ENCODE measurements around the gene ZNF480. TPM values are rescaled to one million over a fixed set of nuclear protein-coding genes. Genes with fewer than 3 reads are reported as not detected.

The ZNF480 gene
- total RNA-seq, 1 experiment from 2014 or later, result 9.6 TPM

- no peak overlapping the region for H3K4me3 ChIP-seq (ENCODE audit: low read length)
- TF ChIP-seq EZH2 (IDR thresholded peaks at IDR 0.05; ENCODE audit: low read length, unreplicated experiment) (no peak), EZH2phosphoT487 (IDR thresholded peaks at IDR 0.05; ENCODE audit: borderline replicate concordance, low read length) (no peak)
- TF ChIP-seq, protein P1, sequence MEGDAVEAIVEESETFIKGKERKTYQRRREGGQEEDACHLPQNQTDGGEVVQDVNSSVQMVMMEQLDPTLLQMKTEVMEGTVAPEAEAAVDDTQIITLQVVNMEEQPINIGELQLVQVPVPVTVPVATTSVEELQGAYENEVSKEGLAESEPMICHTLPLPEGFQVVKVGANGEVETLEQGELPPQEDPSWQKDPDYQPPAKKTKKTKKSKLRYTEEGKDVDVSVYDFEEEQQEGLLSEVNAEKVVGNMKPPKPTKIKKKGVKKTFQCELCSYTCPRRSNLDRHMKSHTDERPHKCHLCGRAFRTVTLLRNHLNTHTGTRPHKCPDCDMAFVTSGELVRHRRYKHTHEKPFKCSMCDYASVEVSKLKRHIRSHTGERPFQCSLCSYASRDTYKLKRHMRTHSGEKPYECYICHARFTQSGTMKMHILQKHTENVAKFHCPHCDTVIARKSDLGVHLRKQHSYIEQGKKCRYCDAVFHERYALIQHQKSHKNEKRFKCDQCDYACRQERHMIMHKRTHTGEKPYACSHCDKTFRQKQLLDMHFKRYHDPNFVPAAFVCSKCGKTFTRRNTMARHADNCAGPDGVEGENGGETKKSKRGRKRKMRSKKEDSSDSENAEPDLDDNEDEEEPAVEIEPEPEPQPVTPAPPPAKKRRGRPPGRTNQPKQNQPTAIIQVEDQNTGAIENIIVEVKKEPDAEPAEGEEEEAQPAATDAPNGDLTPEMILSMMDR (conservative IDR thresholded peaks at IDR 0.05; ENCODE audit: low read depth, low read length), result no peak
- no peak for DNase-seq
- no peak overlapping the region for H2AFZ ChIP-seq (ENCODE audit: low read length)
- H3K9me3 ChIP-seq (ENCODE audit: low read length), result peaks cover 16% of the 10 kb centered on the region
- H3K4me1 ChIP-seq (ENCODE audit: insufficient read depth, low read length), result 0 out of 2 replicates have a peak, but pooled peaks cover under 1% of the 10 kb centered on the region
- no peak overlapping the region for H3K27ac ChIP-seq (ENCODE audit: low read length)
- no peaks in the 10 kb centered on the region for H3K27me3 ChIP-seq (ENCODE audit: low read length)
- H4K20me1 ChIP-seq (ENCODE audit: low read length), result no peaks in the 10 kb centered on the region
- H3F3A ChIP-seq (ENCODE audit: low read length, unreplicated experiment), result no peaks in the 10 kb centered on the region
- intact Hi-C loops (cut with micrococcal nuclease), result no loop called here
- ATAC-seq, result no peak
- POLR2A ChIA-PET (ENCODE audit: unreplicated experiment), result no interaction called here
- H3K9ac ChIP-seq (ENCODE audit: low read length), result no peak overlapping the region
- CTCF ChIA-PET, result no interaction called here
- peaks cover 90% of the 10 kb centered on the region for H3K79me2 ChIP-seq (ENCODE audit: low read length)
- BruUV-seq (replicated peaks), result no TSS peak
- H3K36me3 ChIP-seq (ENCODE audit: low read depth, low read length), result peaks cover 82% of the 10 kb centered on the region
- H3K4me2 ChIP-seq (ENCODE audit: low read length), result no peak overlapping the region
- H3K9me2 ChIP-seq (replicated peaks; ENCODE audit: low read length), result no peaks in the 10 kb centered on the region
Measured at GRCh38 chr19:52275988-52276387, 21.0 kb upstream of the ZNF480 start.

DNA sequence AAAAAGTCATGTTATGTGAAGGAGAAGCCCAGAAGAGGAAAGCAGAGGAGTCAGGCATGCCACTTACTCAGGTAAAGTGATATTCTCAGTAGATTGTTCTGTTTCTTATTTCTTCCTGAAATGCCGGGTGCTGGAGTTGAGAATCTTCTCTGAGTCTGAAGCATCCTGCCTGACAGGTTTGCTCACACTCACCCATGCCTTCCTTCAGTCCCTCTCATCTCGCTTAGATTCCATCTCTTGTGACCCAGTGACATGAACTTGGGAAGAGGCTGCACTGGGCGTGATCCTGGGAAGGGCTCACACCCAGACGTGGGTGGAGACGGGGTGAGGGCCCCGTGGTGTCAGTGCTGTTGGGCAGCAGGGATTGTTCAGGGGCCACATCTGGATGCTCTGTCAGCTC lies 19.5 kb upstream of the ZNF480 start:
- Histone ChIP-seq H3K79me2 (ENCODE audit: low read length) (peaks cover 88% of the 10 kb centered on the region), H3F3A (ENCODE audit: low read length, unreplicated experiment) (no peaks in the 10 kb centered on the region), H4K20me1 (ENCODE audit: low read length) (no peaks in the 10 kb centered on the region), H3K36me3 (ENCODE audit: low read depth, low read length) (peaks cover 83% of the 10 kb centered on the region), H3K9ac (ENCODE audit: low read length) (no peak overlapping the region), H3K4me3 (ENCODE audit: low read length) (no peak overlapping the region), H2AFZ (ENCODE audit: low read length) (no peak overlapping the region), H3K9me2 (replicated peaks; ENCODE audit: low read length) (no peaks in the 10 kb centered on the region), H3K9me3 (ENCODE audit: low read length) (peaks cover 16% of the 10 kb centered on the region), H3K4me1 (ENCODE audit: insufficient read depth, low read length) (no peaks in the 10 kb centered on the region), H3K27me3 (ENCODE audit: low read length) (no peaks in the 10 kb centered on the region), H3K27ac (ENCODE audit: low read length) (no peak overlapping the region), H3K4me2 (ENCODE audit: low read length) (no peak overlapping the region)
- POLR2A ChIA-PET (ENCODE audit: unreplicated experiment), result no interaction called here
- TF ChIP-seq EZH2phosphoT487 (IDR thresholded peaks at IDR 0.05; ENCODE audit: borderline replicate concordance, low read length) (no peak), EZH2 (IDR thresholded peaks at IDR 0.05; ENCODE audit: low read length, unreplicated experiment) (no peak)
- TF ChIP-seq, protein P1 (conservative IDR thresholded peaks at IDR 0.05; ENCODE audit: low read depth, low read length), result no peak
- intact Hi-C loops (cut with micrococcal nuclease), result no loop called here
- no peak for DNase-seq
- no peak for ATAC-seq
- no TSS peak for BruUV-seq (replicated peaks)
- CTCF ChIA-PET, result no interaction called here

DNA sequence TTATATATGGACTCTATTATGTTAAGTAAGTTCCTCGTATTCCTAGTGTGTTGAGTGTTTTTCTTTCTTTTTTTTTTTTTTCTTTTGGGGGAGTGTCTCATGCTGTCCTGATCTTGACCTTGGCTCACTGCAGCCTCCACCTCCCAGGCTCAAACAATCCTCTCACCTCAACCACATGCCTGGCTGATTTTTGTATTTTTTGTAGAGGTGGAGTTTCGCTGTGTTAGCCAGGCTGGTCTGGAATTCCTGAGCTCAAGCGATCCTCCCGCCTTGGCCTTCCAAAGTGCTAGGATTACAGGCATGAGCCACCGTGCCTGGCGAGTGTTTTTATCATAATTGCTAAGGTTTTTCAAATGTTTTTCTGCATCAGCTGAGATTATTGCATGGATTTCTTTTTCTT lies 10.7 kb upstream of the ZNF480 start:
- Histone ChIP-seq H3K9ac (ENCODE audit: low read length) (no peak overlapping the region), H4K20me1 (ENCODE audit: low read length) (no peaks in the 10 kb centered on the region), H3K36me3 (ENCODE audit: low read depth, low read length) (peaks cover 91% of the 10 kb centered on the region), H3F3A (ENCODE audit: low read length, unreplicated experiment) (no peaks in the 10 kb centered on the region), H3K4me2 (ENCODE audit: low read length) (no peak overlapping the region), H2AFZ (ENCODE audit: low read length) (no peak overlapping the region), H3K4me1 (ENCODE audit: insufficient read depth, low read length) (no peaks in the 10 kb centered on the region), H3K79me2 (ENCODE audit: low read length) (peaks cover 8% of the 10 kb centered on the region), H3K27ac (ENCODE audit: low read length) (no peak overlapping the region), H3K9me3 (ENCODE audit: low read length) (peaks cover 40% of the 10 kb centered on the region), H3K27me3 (ENCODE audit: low read length) (no peaks in the 10 kb centered on the region), H3K4me3 (ENCODE audit: low read length) (no peak overlapping the region), H3K9me2 (replicated peaks; ENCODE audit: low read length) (no peaks in the 10 kb centered on the region)
- ChIA-PET POLR2A (ENCODE audit: unreplicated experiment) (no interaction called here), CTCF (no interaction called here)
- TF ChIP-seq, protein P1 (conservative IDR thresholded peaks at IDR 0.05; ENCODE audit: low read depth, low read length), result no peak
- TF ChIP-seq EZH2 (IDR thresholded peaks at IDR 0.05; ENCODE audit: low read length, unreplicated experiment), result no peak
- TF ChIP-seq EZH2phosphoT487 (IDR thresholded peaks at IDR 0.05; ENCODE audit: borderline replicate concordance, low read length), result no peak
- no TSS peak for BruUV-seq (replicated peaks)
- intact Hi-C loops (cut with micrococcal nuclease), result no loop called here
- no peak for ATAC-seq
- DNase-seq, result no peak

Measured in PC-3 (cell line).